Measurements from ENCODE around the gene CHMP4B.

Gene CHMP4B

DNA sequence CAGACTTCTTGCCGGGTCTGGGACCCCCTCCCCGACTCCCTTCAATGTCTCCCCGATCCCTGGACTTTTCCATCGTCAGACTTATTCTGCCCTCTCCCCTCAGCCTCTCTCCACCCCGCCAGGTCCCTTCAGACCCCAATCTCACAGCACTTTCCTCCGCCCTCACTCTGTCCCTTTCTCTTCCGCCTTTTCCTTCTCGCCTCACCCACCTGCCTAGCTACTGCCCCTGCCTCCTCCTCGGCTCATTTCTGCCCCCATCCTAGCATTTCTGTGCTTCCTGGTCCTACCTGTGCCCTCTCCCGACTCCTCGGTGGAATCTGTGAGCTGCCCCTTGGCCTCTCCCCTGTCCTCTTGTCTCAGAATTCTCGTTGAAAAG is 616 bp downstream of the CHMP4B start:
- H3K27me3 ChIP-seq (ENCODE audit: control insufficient read depth, low read length) = no peaks in the 10 kb centered on the region
- H3K79me2 ChIP-seq (ENCODE audit: control insufficient read depth, low read length) = peaks cover 56% of the 10 kb centered on the region
- H3K9me2 ChIP-seq (replicated peaks; ENCODE audit: control insufficient read depth, low read length) = no peaks in the 10 kb centered on the region
- no peaks in the 10 kb centered on the region for H3F3A ChIP-seq (ENCODE audit: control insufficient read depth, insufficient read depth)
- no peaks in the 10 kb centered on the region for H3K9me3 ChIP-seq (ENCODE audit: control insufficient read depth, insufficient read depth, low read length)
- TF ChIP-seq EZH2phosphoT487 (IDR thresholded peaks at IDR 0.05; ENCODE audit: borderline replicate concordance, low read length) = no peak
- H3K4me1 ChIP-seq (ENCODE audit: control insufficient read depth, low read length) = peaks cover 20% of the 10 kb centered on the region
- H3K27ac ChIP-seq (ENCODE audit: low read depth, low read length) = peak overlapping the region; percentile 61
- H3K4me2 ChIP-seq (ENCODE audit: low read length) = peak overlapping the region; percentile 88
- peak overlapping the region; percentile 82 for H3K4me3 ChIP-seq (ENCODE audit: low read length)
- peaks cover 21% of the 10 kb centered on the region for H3K36me3 ChIP-seq (ENCODE audit: control insufficient read depth, low read length)
- H4K20me1 ChIP-seq (ENCODE audit: control insufficient read depth, insufficient read depth, low read depth, low read length) = peaks cover 9% of the 10 kb centered on the region; the same call in 1 of the 2 replicates

DNA sequence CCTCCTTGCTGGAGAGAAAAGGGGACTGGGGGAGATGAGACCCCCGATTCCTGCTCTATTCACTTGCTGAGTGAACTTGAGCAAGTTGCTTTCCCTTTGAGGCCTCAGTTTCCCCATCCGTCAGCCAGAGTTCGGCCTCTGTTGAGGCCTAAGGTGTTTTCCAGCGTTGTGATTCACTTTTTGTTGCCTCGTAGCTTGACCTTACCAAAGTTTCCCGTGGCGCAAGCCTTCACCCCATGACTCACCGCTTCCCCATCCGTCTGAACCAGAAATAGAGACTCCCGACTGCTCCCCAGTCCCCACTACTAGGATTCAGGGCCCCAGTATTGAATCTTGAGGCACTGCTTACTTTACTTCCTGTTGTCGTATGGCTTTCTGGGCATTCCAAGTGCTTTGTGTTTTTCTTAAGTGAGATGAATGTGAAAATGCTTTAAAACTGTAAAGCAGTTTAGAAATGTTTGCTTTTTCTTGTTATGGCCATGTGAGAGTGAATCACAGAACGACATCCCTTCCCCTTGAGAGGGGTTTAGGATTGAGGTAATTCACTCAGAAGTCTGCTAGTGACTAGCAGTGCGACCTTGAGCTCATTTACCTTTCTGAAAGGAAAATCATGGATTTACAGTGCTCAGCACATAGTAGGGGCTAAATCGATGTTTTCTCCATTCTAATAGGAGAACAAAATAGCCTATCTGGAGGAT is 1.2 kb downstream of the CHMP4B start:
- Histone ChIP-seq H3K9me3 (ENCODE audit: control insufficient read depth, insufficient read depth, low read length) (no peaks in the 10 kb centered on the region), H4K20me1 (ENCODE audit: control insufficient read depth, insufficient read depth, low read depth, low read length) (peaks cover 9% of the 10 kb centered on the region; the same call in 1 of the 2 replicates), H3K4me2 (ENCODE audit: low read length) (peak overlapping the region; percentile 88), H3K27ac (ENCODE audit: low read depth, low read length) (peak overlapping the region; percentile 61), H3K79me2 (ENCODE audit: control insufficient read depth, low read length) (peaks cover 61% of the 10 kb centered on the region), H3K36me3 (ENCODE audit: control insufficient read depth, low read length) (peaks cover 21% of the 10 kb centered on the region), H3K4me3 (ENCODE audit: low read length) (peak overlapping the region; percentile 82), H3F3A (ENCODE audit: control insufficient read depth, insufficient read depth) (no peaks in the 10 kb centered on the region), H3K9me2 (replicated peaks; ENCODE audit: control insufficient read depth, low read length) (no peaks in the 10 kb centered on the region), H3K27me3 (ENCODE audit: control insufficient read depth, low read length) (no peaks in the 10 kb centered on the region), H3K4me1 (ENCODE audit: control insufficient read depth, low read length) (peaks cover 23% of the 10 kb centered on the region)
- TF ChIP-seq EZH2phosphoT487 (IDR thresholded peaks at IDR 0.05; ENCODE audit: borderline replicate concordance, low read length) = no peak
- TF ChIP-seq, protein P1, sequence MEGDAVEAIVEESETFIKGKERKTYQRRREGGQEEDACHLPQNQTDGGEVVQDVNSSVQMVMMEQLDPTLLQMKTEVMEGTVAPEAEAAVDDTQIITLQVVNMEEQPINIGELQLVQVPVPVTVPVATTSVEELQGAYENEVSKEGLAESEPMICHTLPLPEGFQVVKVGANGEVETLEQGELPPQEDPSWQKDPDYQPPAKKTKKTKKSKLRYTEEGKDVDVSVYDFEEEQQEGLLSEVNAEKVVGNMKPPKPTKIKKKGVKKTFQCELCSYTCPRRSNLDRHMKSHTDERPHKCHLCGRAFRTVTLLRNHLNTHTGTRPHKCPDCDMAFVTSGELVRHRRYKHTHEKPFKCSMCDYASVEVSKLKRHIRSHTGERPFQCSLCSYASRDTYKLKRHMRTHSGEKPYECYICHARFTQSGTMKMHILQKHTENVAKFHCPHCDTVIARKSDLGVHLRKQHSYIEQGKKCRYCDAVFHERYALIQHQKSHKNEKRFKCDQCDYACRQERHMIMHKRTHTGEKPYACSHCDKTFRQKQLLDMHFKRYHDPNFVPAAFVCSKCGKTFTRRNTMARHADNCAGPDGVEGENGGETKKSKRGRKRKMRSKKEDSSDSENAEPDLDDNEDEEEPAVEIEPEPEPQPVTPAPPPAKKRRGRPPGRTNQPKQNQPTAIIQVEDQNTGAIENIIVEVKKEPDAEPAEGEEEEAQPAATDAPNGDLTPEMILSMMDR (IDR thresholded peaks at IDR 0.05; ENCODE audit: low read depth, low read length, poor library complexity, severe bottlenecking) = no peak

DNA sequence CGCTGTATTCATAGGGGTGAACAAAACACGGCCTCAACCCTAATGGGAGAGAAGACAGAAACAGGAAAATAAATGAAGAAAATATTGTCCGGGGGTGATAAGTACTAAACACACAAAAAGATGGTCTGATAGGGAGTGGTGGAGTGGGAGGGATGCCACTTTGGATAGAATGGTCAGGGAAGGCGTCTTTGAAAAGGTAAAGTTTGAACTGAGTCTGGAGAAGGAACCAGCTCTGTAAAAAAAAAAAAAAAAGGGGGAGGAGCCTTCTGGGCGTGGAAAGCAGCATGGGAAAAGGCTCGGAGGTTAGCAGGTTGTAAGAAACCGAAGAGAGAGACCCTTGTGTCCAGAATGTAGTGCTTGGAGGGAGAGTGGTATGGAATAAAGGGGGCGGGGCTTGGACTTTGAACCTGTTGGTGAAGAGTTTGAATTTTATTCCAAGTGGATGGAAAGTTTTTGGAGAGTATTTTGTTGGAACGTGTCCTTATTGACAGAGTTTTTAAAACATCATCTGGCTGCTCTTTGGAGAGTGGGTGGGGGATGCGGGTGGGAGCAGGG is 1.8 kb downstream of the CHMP4B start:
- H3K4me3 ChIP-seq (ENCODE audit: low read length) = peak overlapping the region; percentile 82
- peak overlapping the region; percentile 61; the same call in 1 of the 2 replicates for H3K27ac ChIP-seq (ENCODE audit: low read depth, low read length)

More for the DNA sequence above, 1.8 kb downstream of the CHMP4B start:
- Histone ChIP-seq H3K9me3 (ENCODE audit: control insufficient read depth, insufficient read depth, low read length) (no peaks in the 10 kb centered on the region), H3K27me3 (ENCODE audit: control insufficient read depth, low read length) (no peaks in the 10 kb centered on the region), H3K4me2 (ENCODE audit: low read length) (peak overlapping the region; percentile 88), H3K36me3 (ENCODE audit: control insufficient read depth, low read length) (peaks cover 21% of the 10 kb centered on the region), H3F3A (ENCODE audit: control insufficient read depth, insufficient read depth) (no peaks in the 10 kb centered on the region), H3K4me1 (ENCODE audit: control insufficient read depth, low read length) (peaks cover 28% of the 10 kb centered on the region), H4K20me1 (ENCODE audit: control insufficient read depth, insufficient read depth, low read depth, low read length) (peaks cover 9% of the 10 kb centered on the region; the same call in 1 of the 2 replicates), H3K9me2 (replicated peaks; ENCODE audit: control insufficient read depth, low read length) (no peaks in the 10 kb centered on the region), H3K79me2 (ENCODE audit: control insufficient read depth, low read length) (peaks cover 68% of the 10 kb centered on the region)
- TF ChIP-seq, protein P1 (IDR thresholded peaks at IDR 0.05; ENCODE audit: low read depth, low read length, poor library complexity, severe bottlenecking) = no peak
- TF ChIP-seq EZH2phosphoT487 (IDR thresholded peaks at IDR 0.05; ENCODE audit: borderline replicate concordance, low read length) = no peak
